Measurements from ENCODE around the gene CUX1. TPM values are rescaled to one million over a fixed set of nuclear protein-coding genes. Genes with fewer than 3 reads are reported as not detected.

CUX1 gene
- total RNA-seq, 1 experiment from 2014 or later, result 116 TPM

- Mint-ChIP-seq H3K27me3 (ENCODE audit: insufficient read depth, unreplicated experiment) (no peaks in the 10 kb centered on the region), H3K27ac (ENCODE audit: unreplicated experiment) (no peak overlapping the region), H3K4me3 (ENCODE audit: unreplicated experiment) (no peak overlapping the region), H3K36me3 (ENCODE audit: insufficient read depth, unreplicated experiment) (peaks cover 85% of the 10 kb centered on the region), H3K4me1 (ENCODE audit: low read depth, unreplicated experiment) (no peaks in the 10 kb centered on the region), H3K9me3 (ENCODE audit: unreplicated experiment) (no peaks in the 10 kb centered on the region)
- ChIA-PET CTCF (no interaction called here), POLR2A (no interaction called here)
- TF ChIP-seq CTCF (IDR thresholded peaks at IDR 0.05; ENCODE audit: insufficient read depth in 1 of 2, low read depth in 1 of 2, low read length in 1 of 2, severe bottlenecking in 1 of 2, unreplicated experiment in 1 of 2), result no peak
- no peak overlapping the region for H3K4me3 ChIP-seq (ENCODE audit: low read depth, low read length)
- no peaks in the 10 kb centered on the region for H3K27me3 ChIP-seq (replicated peaks; ENCODE audit: control insufficient read depth, insufficient read depth, low read length)
- DNase-seq, result no peak
- peaks cover 2% of the 10 kb centered on the region; the same call in 1 of the 2 replicates for H3K36me3 ChIP-seq (ENCODE audit: control insufficient read depth, insufficient read depth, low read length)
- H3K4me1 ChIP-seq, result no peaks in the 10 kb centered on the region
- no peaks in the 10 kb centered on the region for H3K9me3 ChIP-seq
- no TSS peak for BruUV-seq (replicated peaks)
- intact Hi-C loops (cut with micrococcal nuclease; ENCODE audit: unreplicated experiment), result no loop called here
These were observed 368.9 kb downstream of the CUX1 start for GRCh38 chr7:102186306-102186705.

- H3K36me3 ChIP-seq (ENCODE audit: control insufficient read depth, insufficient read depth, low read length), result peaks cover 3% of the 10 kb centered on the region; the same call in 1 of the 2 replicates
- H3K36me3 Mint-ChIP-seq (ENCODE audit: insufficient read depth, unreplicated experiment), result peaks cover 88% of the 10 kb centered on the region
- ChIA-PET POLR2A (no interaction called here), CTCF (no interaction called here)
- H3K4me3 ChIP-seq (ENCODE audit: low read depth, low read length), result no peak overlapping the region
- H3K4me1 ChIP-seq, result no peaks in the 10 kb centered on the region
- BruUV-seq (replicated peaks), result no TSS peak
- no peaks in the 10 kb centered on the region for H3K9me3 Mint-ChIP-seq (ENCODE audit: unreplicated experiment)
- no peak overlapping the region for H3K4me3 Mint-ChIP-seq (ENCODE audit: unreplicated experiment)
- H3K27me3 Mint-ChIP-seq (ENCODE audit: insufficient read depth, unreplicated experiment), result no peaks in the 10 kb centered on the region
- TF ChIP-seq CTCF (IDR thresholded peaks at IDR 0.05; ENCODE audit: insufficient read depth in 1 of 2, low read depth in 1 of 2, low read length in 1 of 2, severe bottlenecking in 1 of 2, unreplicated experiment in 1 of 2), result no peak
- no peak overlapping the region for H3K27ac Mint-ChIP-seq (ENCODE audit: unreplicated experiment)
- H3K4me1 Mint-ChIP-seq (ENCODE audit: low read depth, unreplicated experiment), result no peaks in the 10 kb centered on the region
- DNase-seq, result no peak
- H3K9me3 ChIP-seq, result no peaks in the 10 kb centered on the region
- intact Hi-C loops (cut with micrococcal nuclease; ENCODE audit: unreplicated experiment), result no loop called here
- no peaks in the 10 kb centered on the region for H3K27me3 ChIP-seq (replicated peaks; ENCODE audit: control insufficient read depth, insufficient read depth, low read length)
These were observed 371.3 kb downstream of the CUX1 start for GRCh38 chr7:102188746-102189145.

- no peak for DNase-seq
- CTCF ChIA-PET, result no interaction called here
- H3K4me3 ChIP-seq (ENCODE audit: low read depth, low read length), result no peak overlapping the region
- H3K27me3 Mint-ChIP-seq (ENCODE audit: insufficient read depth, unreplicated experiment), result no peaks in the 10 kb centered on the region
- H3K36me3 ChIP-seq (ENCODE audit: control insufficient read depth, insufficient read depth, low read length), result peaks cover 3% of the 10 kb centered on the region; the same call in 1 of the 2 replicates
- intact Hi-C loops (cut with micrococcal nuclease; ENCODE audit: unreplicated experiment), result no loop called here
- H3K27me3 ChIP-seq (replicated peaks; ENCODE audit: control insufficient read depth, insufficient read depth, low read length), result no peaks in the 10 kb centered on the region
- H3K4me1 Mint-ChIP-seq (ENCODE audit: low read depth, unreplicated experiment), result no peaks in the 10 kb centered on the region
- no peak overlapping the region for H3K27ac Mint-ChIP-seq (ENCODE audit: unreplicated experiment)
- POLR2A ChIA-PET, result no interaction called here
- peaks cover 88% of the 10 kb centered on the region for H3K36me3 Mint-ChIP-seq (ENCODE audit: insufficient read depth, unreplicated experiment)
- H3K9me3 Mint-ChIP-seq (ENCODE audit: unreplicated experiment), result no peaks in the 10 kb centered on the region
- H3K9me3 ChIP-seq, result no peaks in the 10 kb centered on the region
- no TSS peak for BruUV-seq (replicated peaks)
- H3K4me3 Mint-ChIP-seq (ENCODE audit: unreplicated experiment), result no peak overlapping the region
- TF ChIP-seq CTCF (IDR thresholded peaks at IDR 0.05; ENCODE audit: insufficient read depth in 1 of 2, low read depth in 1 of 2, low read length in 1 of 2, severe bottlenecking in 1 of 2, unreplicated experiment in 1 of 2), result no peak
- H3K4me1 ChIP-seq, result no peaks in the 10 kb centered on the region
These were observed 372.3 kb downstream of the CUX1 start for GRCh38 chr7:102189756-102190155.

All from Caco-2 (cell line).